WTC11 (cell line): ENCODE measurements around the gene PCDHGA1. TPM values are rescaled to one million over a fixed set of nuclear protein-coding genes. Genes with fewer than 3 reads are reported as not detected.

Experiments used
- ATAC-seq: fragments of 200-7000 bp; cut with Tn5 transposase; 2 replicates; pipeline ENCODE4 v1.10.0; 2021; ENCODE audit warnings: mild to moderate bottlenecking, moderate library complexity
- CTCF ChIA-PET: fragments of 300-600 bp; sonication (Branson Sonifier 250); formaldehyde crosslinking; loops from one replicate; lab custom pipeline; 2021; ENCODE audit warnings: antibody characterized with exemption; lab: Charles Lee
- POLR2A ChIA-PET: fragments of 350-600 bp; sonication (Branson Sonifier 250); formaldehyde crosslinking; loops from one replicate; lab custom pipeline; 2021; ENCODE audit warnings: antibody characterized with exemption; lab: Charles Lee
- DNase-seq: peaks from one replicate; pipeline ENCODE4 v3.0.0; 2021; ENCODE audit warnings: low spot score
- H3K27ac Mint-ChIP-seq: 2 replicates; pipeline ENCODE4 v1.8.0; 2021; ENCODE audit warnings: mixed read lengths
- H3K27me3 Mint-ChIP-seq: 2 replicates; pipeline ENCODE4 v1.8.0; 2021; ENCODE audit warnings: low read depth, mild to moderate bottlenecking, moderate library complexity, mixed read lengths
- H3K36me3 Mint-ChIP-seq: 2 replicates; pipeline ENCODE4 v1.8.0; 2021; ENCODE audit warnings: mixed read lengths
- H3K4me1 Mint-ChIP-seq: 2 replicates; pipeline ENCODE4 v1.8.0; 2022; ENCODE audit warnings: mixed read lengths
- H3K4me3 Mint-ChIP-seq: 2 replicates; pipeline ENCODE4 v1.8.0; 2021; ENCODE audit warnings: mild to moderate bottlenecking, moderate library complexity, mixed read lengths
- H3K9me3 Mint-ChIP-seq: 2 replicates; pipeline ENCODE4 v1.8.0; 2021; ENCODE audit warnings: mixed read lengths
- ATF1 ChIP-seq: sonication (generic); formaldehyde crosslinking; IDR thresholded peaks from 2 replicates; pipeline ENCODE4 v1.8.1; 2023; ENCODE audit warnings: mild to moderate bottlenecking, moderate library complexity, missing genetic modification reagents
- CREM ChIP-seq: sonication (generic); formaldehyde crosslinking; IDR thresholded peaks from 2 replicates; pipeline ENCODE4 v1.8.1; 2022; ENCODE audit warnings: mild to moderate bottlenecking, missing genetic modification reagents, moderate library complexity
- FOXJ3 ChIP-seq: sonication (generic); formaldehyde crosslinking; IDR thresholded peaks from 2 replicates; pipeline ENCODE4 v1.9.0; 2021; ENCODE audit warnings: missing genetic modification reagents, mild to moderate bottlenecking, borderline replicate concordance
- GRHL2 ChIP-seq: fragments of 250-450 bp; sonication (Bioruptor Pico); IDR thresholded peaks from 2 replicates; pipeline ENCODE4 v1.8.0; 2022; ENCODE audit warnings: mild to moderate bottlenecking, moderate library complexity; ENCODE audit not compliant: insufficient replicate concordance, severe bottlenecking
- HMGA2 ChIP-seq: fragments of 250-450 bp; sonication (Bioruptor Pico); IDR thresholded peaks from 2 replicates; pipeline ENCODE4 v1.4.0; 2021; ENCODE audit warnings: mild to moderate bottlenecking, moderate library complexity
- IRF2 ChIP-seq: sonication (generic); formaldehyde crosslinking; IDR thresholded peaks from 2 replicates; pipeline ENCODE4 v1.8.0; 2022; ENCODE audit warnings: low read depth, missing genetic modification reagents, borderline replicate concordance
- JAZF1 ChIP-seq: fragments of 250-450 bp; sonication (Bioruptor Pico); IDR thresholded peaks from 2 replicates; pipeline ENCODE4 v1.9.0; 2021; ENCODE audit warnings: moderate library complexity, mild to moderate bottlenecking, inconsistent platforms
- JUN ChIP-seq: sonication (generic); formaldehyde crosslinking; IDR thresholded peaks from 2 replicates; pipeline ENCODE4 v1.8.0; 2023; ENCODE audit warnings: mild to moderate bottlenecking, missing genetic modification reagents
- NR3C1 ChIP-seq: sonication (generic); formaldehyde crosslinking; conservative IDR thresholded peaks from 2 replicates; pipeline ENCODE4 v1.8.1; 2023; ENCODE audit warnings: low read depth, mild to moderate bottlenecking, missing genetic modification reagents
- RORB ChIP-seq: fragments of 250-450 bp; sonication (Bioruptor Pico); IDR thresholded peaks from 2 replicates; pipeline ENCODE4 v1.9.0; 2021; ENCODE audit warnings: mild to moderate bottlenecking
- ZBTB21 ChIP-seq: sonication (generic); formaldehyde crosslinking; IDR thresholded peaks from 2 replicates; pipeline ENCODE4 v1.8.1; 2023; ENCODE audit warnings: mild to moderate bottlenecking, missing genetic modification reagents, borderline replicate concordance
- ZNF423 ChIP-seq: fragments of 250-450 bp; sonication (Bioruptor Pico); IDR thresholded peaks from 2 replicates; pipeline ENCODE4 v2.1.2; 2022; ENCODE audit warnings: mild to moderate bottlenecking, moderate library complexity
- total RNA-seq: library from RNA; stranded (reverse); gene quantifications from 3 replicates; pipeline ENCODE4 v1.2.3, GENCODE V29; 2021
- TF ChIP-seq, protein P1 (sequence below): sonication (generic); formaldehyde crosslinking; IDR thresholded peaks from 2 replicates; pipeline ENCODE4 v1.8.0; 2022; ENCODE audit warnings: mild to moderate bottlenecking, missing genetic modification reagents
- TF ChIP-seq, protein P2 (sequence below): fragments of 250-450 bp; sonication (Bioruptor Pico); IDR thresholded peaks from 2 replicates; pipeline ENCODE4 v1.9.0; 2021; ENCODE audit warnings: mild to moderate bottlenecking
- TF ChIP-seq, protein P3 (sequence below): sonication (generic); formaldehyde crosslinking; IDR thresholded peaks from 2 replicates; pipeline ENCODE4 v1.8.1; 2023; ENCODE audit warnings: mild to moderate bottlenecking, missing genetic modification reagents
- TF ChIP-seq, protein P4 (sequence below): fragments of 250-450 bp; sonication (Bioruptor Pico); IDR thresholded peaks from 2 replicates; pipeline ENCODE4 v2.1.2; 2022; ENCODE audit warnings: mild to moderate bottlenecking, moderate library complexity
- TF ChIP-seq, protein P5 (sequence below): fragments of 250-450 bp; sonication (Bioruptor Pico); IDR thresholded peaks from 2 replicates; pipeline ENCODE4 v1.9.0; 2021; ENCODE audit warnings: mild to moderate bottlenecking, borderline replicate concordance
- TF ChIP-seq, protein P6 (sequence below): fragments of 250-450 bp; sonication (Bioruptor Pico); conservative IDR thresholded peaks from 2 replicates; pipeline ENCODE4 v1.9.0; 2021; ENCODE audit warnings: mild to moderate bottlenecking

PCDHGA1 gene
- total RNA-seq, 1 experiment from 2014 or later = 1.5 TPM

DNA sequence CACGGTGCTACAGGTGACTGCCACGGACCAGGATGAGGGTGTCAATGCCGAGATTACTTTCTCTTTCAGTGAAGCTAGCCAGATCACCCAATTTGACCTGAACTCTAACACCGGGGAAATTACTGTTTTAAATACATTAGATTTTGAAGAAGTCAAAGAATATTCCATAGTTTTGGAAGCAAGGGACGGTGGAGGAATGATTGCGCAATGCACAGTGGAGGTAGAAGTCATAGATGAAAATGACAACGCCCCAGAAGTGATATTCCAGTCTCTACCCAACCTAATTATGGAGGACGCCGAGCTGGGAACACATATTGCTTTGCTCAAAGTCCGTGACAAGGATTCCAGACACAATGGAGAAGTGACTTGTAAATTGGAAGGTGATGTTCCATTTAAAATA is 58.3 kb downstream of the PCDHGA1 start:
- Mint-ChIP-seq H3K4me3 (peak overlapping the region; percentile 81; the same call in 1 of the 2 replicates), H3K9me3 (peaks cover 67% of the 10 kb centered on the region), H3K36me3 (peaks cover 63% of the 10 kb centered on the region), H3K27ac (no peak overlapping the region), H3K27me3 (peaks cover 30% of the 10 kb centered on the region), H3K4me1 (0 out of 2 replicates have a peak, but pooled peaks cover 3% of the 10 kb centered on the region)
- ChIA-PET CTCF (interaction anchor here (1.5 to 3.0 kb wide), 9 partner anchors 12 to 175 kb away, joined by 3 to 24 read pairs (median 11); partner anchors contain the start of genes PCDHB14, PCDHGA11, PCDHGA6 and PCDHGB1), POLR2A (no interaction called here)
- TF ChIP-seq HMGA2 (CRISPR knock-in tag) (no peak), JAZF1 (no peak), ATF1 (CRISPR knock-in tag) (no peak), JUN (no peak), RORB (CRISPR knock-in tag) (no peak), ZNF423 (CRISPR knock-in tag) (no peak), GRHL2 (CRISPR knock-in tag) (no peak), FOXJ3 (CRISPR knock-in tag) (no peak), NR3C1 (no peak), CREM (CRISPR knock-in tag) (no peak), IRF2 (no peak), ZBTB21 (no peak)
- TF ChIP-seq, protein P1, sequence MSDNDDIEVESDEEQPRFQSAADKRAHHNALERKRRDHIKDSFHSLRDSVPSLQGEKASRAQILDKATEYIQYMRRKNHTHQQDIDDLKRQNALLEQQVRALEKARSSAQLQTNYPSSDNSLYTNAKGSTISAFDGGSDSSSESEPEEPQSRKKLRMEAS (CRISPR knock-in tag) = no peak
- TF ChIP-seq, protein P2, sequence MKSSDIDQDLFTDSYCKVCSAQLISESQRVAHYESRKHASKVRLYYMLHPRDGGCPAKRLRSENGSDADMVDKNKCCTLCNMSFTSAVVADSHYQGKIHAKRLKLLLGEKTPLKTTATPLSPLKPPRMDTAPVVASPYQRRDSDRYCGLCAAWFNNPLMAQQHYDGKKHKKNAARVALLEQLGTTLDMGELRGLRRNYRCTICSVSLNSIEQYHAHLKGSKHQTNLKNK (CRISPR knock-in tag) = no peak
- TF ChIP-seq, protein P3, sequence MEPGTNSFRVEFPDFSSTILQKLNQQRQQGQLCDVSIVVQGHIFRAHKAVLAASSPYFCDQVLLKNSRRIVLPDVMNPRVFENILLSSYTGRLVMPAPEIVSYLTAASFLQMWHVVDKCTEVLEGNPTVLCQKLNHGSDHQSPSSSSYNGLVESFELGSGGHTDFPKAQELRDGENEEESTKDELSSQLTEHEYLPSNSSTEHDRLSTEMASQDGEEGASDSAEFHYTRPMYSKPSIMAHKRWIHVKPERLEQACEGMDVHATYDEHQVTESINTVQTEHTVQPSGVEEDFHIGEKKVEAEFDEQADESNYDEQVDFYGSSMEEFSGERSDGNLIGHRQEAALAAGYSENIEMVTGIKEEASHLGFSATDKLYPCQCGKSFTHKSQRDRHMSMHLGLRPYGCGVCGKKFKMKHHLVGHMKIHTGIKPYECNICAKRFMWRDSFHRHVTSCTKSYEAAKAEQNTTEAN (CRISPR knock-in tag) = no peak
- TF ChIP-seq, protein P4, sequence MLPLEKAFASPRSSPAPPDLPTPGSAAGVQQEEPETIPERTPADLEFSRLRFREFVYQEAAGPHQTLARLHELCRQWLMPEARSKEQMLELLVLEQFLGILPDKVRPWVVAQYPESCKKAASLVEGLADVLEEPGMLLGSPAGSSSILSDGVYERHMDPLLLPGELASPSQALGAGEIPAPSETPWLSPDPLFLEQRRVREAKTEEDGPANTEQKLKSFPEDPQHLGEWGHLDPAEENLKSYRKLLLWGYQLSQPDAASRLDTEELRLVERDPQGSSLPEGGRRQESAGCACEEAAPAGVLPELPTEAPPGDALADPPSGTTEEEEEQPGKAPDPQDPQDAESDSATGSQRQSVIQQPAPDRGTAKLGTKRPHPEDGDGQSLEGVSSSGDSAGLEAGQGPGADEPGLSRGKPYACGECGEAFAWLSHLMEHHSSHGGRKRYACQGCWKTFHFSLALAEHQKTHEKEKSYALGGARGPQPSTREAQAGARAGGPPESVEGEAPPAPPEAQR = no peak
- TF ChIP-seq, protein P5, sequence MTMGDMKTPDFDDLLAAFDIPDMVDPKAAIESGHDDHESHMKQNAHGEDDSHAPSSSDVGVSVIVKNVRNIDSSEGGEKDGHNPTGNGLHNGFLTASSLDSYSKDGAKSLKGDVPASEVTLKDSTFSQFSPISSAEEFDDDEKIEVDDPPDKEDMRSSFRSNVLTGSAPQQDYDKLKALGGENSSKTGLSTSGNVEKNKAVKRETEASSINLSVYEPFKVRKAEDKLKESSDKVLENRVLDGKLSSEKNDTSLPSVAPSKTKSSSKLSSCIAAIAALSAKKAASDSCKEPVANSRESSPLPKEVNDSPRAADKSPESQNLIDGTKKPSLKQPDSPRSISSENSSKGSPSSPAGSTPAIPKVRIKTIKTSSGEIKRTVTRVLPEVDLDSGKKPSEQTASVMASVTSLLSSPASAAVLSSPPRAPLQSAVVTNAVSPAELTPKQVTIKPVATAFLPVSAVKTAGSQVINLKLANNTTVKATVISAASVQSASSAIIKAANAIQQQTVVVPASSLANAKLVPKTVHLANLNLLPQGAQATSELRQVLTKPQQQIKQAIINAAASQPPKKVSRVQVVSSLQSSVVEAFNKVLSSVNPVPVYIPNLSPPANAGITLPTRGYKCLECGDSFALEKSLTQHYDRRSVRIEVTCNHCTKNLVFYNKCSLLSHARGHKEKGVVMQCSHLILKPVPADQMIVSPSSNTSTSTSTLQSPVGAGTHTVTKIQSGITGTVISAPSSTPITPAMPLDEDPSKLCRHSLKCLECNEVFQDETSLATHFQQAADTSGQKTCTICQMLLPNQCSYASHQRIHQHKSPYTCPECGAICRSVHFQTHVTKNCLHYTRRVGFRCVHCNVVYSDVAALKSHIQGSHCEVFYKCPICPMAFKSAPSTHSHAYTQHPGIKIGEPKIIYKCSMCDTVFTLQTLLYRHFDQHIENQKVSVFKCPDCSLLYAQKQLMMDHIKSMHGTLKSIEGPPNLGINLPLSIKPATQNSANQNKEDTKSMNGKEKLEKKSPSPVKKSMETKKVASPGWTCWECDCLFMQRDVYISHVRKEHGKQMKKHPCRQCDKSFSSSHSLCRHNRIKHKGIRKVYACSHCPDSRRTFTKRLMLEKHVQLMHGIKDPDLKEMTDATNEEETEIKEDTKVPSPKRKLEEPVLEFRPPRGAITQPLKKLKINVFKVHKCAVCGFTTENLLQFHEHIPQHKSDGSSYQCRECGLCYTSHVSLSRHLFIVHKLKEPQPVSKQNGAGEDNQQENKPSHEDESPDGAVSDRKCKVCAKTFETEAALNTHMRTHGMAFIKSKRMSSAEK = no peak
- TF ChIP-seq, protein P6, sequence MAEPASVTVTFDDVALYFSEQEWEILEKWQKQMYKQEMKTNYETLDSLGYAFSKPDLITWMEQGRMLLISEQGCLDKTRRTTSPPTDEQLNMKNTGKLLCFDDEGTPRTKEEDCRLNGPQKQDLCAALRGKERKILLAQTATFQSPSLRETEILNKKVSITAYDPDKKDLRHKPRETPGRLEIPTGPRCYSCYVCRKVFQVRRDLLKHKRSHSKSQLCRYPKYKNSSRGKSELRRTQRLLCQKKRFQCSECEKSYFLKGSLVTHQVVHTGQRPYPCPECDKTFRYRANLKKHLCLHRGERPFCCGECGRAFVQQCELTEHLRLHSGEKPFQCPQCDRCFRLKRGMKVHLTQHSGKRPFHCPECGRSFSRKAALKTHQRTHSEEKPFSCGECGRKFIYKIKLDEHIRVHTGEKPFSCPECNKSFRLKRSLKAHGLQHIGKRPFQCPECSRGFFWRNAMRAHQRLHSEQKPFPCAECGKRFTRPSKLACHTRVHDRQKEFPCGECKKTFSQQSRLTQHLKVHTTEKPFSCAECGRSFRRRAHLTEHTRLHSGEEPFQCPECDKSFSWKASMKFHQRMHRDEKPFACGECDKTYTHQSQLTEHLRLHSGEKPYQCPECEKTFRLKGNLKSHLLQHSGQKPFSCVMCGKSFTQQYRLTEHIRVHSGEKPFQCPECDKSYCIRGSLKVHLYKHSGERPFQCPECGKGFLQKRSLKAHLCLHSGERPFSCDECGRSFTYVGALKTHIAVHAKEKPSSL = no peak
- DNase-seq = no peak
- ATAC-seq = no peak
